ENCODE measurements around the gene CEP350. TPM values are rescaled to one million over a fixed set of nuclear protein-coding genes. Genes with fewer than 3 reads are reported as not detected.
"Not testable (repeated sequence)": the region's sequence is repeated elsewhere in the genome, so short reads cannot be mapped to it uniquely, and the experiment has no call there.

CEP350 gene
- total RNA-seq, 1 donor from 2014 or later, result 39.2 TPM

DNA sequence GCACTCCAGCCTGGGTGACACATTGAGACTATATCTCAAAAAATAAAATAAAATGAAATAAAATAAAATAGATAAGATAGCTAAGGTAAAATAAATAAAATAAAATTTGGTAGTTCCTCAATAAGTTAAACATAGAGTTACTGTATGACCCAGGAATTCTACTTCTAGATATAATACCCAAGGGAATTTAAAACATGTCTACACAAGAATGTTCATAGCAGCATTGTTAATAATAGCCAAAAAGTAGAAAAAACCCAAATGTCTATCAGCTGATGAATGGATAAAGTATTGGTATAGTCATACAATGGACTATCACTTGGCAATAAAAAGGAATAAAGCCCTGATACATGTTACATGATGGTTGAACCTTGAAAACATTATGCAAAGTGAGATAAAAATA is 47.8 kb downstream of the CEP350 start:
- Mint-ChIP-seq H3K4me1 (ENCODE audit: unreplicated experiment) (no peaks in the 10 kb centered on the region), H3K36me3 (ENCODE audit: low read depth, unreplicated experiment) (peaks cover 15% of the 10 kb centered on the region), H3K27ac (ENCODE audit: unreplicated experiment) (no peak overlapping the region), H3K4me3 (ENCODE audit: unreplicated experiment) (no peak overlapping the region), H3K9me3 (ENCODE audit: unreplicated experiment) (no peaks in the 10 kb centered on the region), H3K27me3 (ENCODE audit: unreplicated experiment) (no peaks in the 10 kb centered on the region)
- TF ChIP-seq, protein P1, sequence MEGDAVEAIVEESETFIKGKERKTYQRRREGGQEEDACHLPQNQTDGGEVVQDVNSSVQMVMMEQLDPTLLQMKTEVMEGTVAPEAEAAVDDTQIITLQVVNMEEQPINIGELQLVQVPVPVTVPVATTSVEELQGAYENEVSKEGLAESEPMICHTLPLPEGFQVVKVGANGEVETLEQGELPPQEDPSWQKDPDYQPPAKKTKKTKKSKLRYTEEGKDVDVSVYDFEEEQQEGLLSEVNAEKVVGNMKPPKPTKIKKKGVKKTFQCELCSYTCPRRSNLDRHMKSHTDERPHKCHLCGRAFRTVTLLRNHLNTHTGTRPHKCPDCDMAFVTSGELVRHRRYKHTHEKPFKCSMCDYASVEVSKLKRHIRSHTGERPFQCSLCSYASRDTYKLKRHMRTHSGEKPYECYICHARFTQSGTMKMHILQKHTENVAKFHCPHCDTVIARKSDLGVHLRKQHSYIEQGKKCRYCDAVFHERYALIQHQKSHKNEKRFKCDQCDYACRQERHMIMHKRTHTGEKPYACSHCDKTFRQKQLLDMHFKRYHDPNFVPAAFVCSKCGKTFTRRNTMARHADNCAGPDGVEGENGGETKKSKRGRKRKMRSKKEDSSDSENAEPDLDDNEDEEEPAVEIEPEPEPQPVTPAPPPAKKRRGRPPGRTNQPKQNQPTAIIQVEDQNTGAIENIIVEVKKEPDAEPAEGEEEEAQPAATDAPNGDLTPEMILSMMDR (IDR thresholded peaks at IDR 0.05; ENCODE audit: unreplicated experiment), result no peak
- no peak for DNase-seq (ENCODE audit: low spot score)

DNA sequence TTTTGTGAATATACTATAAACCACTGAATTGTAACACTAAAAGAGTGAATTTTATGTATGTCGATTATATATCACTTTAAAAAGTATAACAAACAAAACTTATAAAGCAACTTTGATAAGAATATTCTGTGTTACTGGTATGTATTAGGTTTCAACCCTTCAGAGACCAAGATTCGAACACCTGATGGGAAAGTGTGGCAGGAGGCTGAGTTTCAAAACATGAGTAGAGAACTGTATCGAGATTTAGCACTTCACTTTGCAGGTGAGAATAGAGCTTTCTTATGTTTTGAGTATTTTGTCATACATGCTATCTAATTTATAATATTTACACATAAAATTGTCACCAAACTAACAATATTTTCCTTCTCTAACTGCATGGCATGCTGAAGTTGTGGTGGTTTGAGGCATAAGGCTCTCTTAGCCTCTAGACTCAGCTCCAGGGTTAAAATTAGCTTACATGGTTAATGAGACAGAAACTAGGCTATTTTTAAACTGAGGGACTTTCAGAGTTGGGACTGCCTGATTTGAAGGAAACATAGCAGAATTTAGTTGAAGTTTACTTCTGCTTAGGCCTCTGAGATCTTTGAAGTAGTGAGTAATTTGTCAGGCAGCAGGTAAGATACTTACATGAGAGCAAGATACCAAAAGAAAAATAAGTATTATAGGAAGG is 48.6 kb downstream of the CEP350 start:
- peaks cover 16% of the 10 kb centered on the region for H3K36me3 Mint-ChIP-seq (ENCODE audit: low read depth, unreplicated experiment)
- H3K4me3 Mint-ChIP-seq (ENCODE audit: unreplicated experiment), result no peak overlapping the region
- no peaks in the 10 kb centered on the region for H3K4me1 Mint-ChIP-seq (ENCODE audit: unreplicated experiment)
- no peak overlapping the region for H3K27ac Mint-ChIP-seq (ENCODE audit: unreplicated experiment)
- TF ChIP-seq, protein P1 (IDR thresholded peaks at IDR 0.05; ENCODE audit: unreplicated experiment), result no peak
- no peak for DNase-seq (ENCODE audit: low spot score)
- H3K27me3 Mint-ChIP-seq (ENCODE audit: unreplicated experiment), result no peaks in the 10 kb centered on the region
- no peaks in the 10 kb centered on the region for H3K9me3 Mint-ChIP-seq (ENCODE audit: unreplicated experiment)

DNA sequence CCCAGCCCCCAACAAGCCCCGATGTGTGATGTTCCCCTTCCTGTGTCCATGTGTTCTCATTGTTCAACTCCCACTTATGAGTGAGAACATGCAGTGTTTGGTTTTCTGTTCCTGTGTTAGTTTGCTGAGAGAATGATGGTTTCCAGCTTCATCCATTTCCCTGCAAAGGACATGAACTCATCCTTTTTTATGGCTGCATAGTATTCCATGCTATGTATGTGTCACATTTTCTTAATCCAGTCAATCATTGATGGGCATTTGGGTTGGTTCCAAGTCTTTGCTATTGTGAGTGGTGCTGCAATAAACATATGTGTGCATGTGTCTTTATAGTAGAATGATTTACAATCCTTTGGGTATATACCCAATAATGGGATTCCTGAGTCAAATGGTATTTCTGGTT is 52.2 kb downstream of the CEP350 start:
- H3K27ac Mint-ChIP-seq (ENCODE audit: unreplicated experiment); H3K4me1 Mint-ChIP-seq (ENCODE audit: unreplicated experiment); DNase-seq (ENCODE audit: low spot score); H3K4me3 Mint-ChIP-seq (ENCODE audit: unreplicated experiment); H3K9me3 Mint-ChIP-seq (ENCODE audit: unreplicated experiment); H3K27me3 Mint-ChIP-seq (ENCODE audit: unreplicated experiment): not testable (repeated sequence)
- peaks cover 16% of the 10 kb centered on the region for H3K36me3 Mint-ChIP-seq (ENCODE audit: low read depth, unreplicated experiment)

DNA sequence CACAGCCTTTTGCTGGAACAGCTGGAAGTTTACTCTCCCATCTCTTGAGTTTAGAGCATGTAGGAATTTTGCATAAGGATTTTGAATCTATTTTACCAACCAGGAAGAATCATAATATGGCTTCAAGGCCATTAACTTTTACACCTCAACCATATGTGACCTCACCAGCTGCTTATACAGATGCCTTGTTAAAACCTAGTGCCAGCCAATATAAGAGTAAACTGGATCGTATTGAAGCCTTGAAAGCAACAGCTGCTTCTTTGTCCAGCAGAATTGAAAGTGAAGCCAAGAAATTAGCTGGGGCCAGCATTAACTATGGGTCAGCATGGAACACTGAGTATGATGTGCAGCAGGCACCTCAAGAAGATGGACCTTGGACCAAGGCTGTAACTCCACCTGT is 65.4 kb downstream of the CEP350 start:
- no peak overlapping the region for H3K4me3 Mint-ChIP-seq (ENCODE audit: unreplicated experiment)
- DNase-seq (ENCODE audit: low spot score), result no peak
- no peak overlapping the region for H3K27ac Mint-ChIP-seq (ENCODE audit: unreplicated experiment)
- TF ChIP-seq, protein P1 (IDR thresholded peaks at IDR 0.05; ENCODE audit: unreplicated experiment), result no peak
- H3K36me3 Mint-ChIP-seq (ENCODE audit: low read depth, unreplicated experiment), result peaks cover 30% of the 10 kb centered on the region
- H3K4me1 Mint-ChIP-seq (ENCODE audit: unreplicated experiment), result no peaks in the 10 kb centered on the region
- H3K27me3 Mint-ChIP-seq (ENCODE audit: unreplicated experiment), result no peaks in the 10 kb centered on the region
- H3K9me3 Mint-ChIP-seq (ENCODE audit: unreplicated experiment), result no peaks in the 10 kb centered on the region

DNA sequence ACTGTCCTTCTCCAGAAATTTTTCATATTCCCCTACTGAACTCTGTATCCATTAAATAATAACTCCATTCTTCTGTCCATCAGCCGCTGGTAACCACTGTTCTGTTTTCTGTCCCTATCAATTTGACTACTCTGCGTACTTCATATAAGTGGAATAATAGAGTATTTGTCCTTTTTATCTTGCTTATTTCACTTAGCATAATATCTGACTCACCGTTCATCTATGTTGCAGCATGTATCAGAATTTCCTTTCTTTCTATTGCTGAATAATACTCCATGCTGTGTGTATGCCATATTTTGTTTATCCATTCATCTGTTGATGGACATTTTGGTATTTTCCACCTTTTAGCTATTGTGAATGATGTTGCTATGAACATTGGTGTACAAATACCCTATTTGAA is 71.9 kb downstream of the CEP350 start:
- H3K4me3 Mint-ChIP-seq (ENCODE audit: unreplicated experiment), result no peak overlapping the region
- no peaks in the 10 kb centered on the region for H3K4me1 Mint-ChIP-seq (ENCODE audit: unreplicated experiment)
- DNase-seq (ENCODE audit: low spot score), result no peak
- H3K27ac Mint-ChIP-seq (ENCODE audit: unreplicated experiment), result no peak overlapping the region
- TF ChIP-seq, protein P1 (IDR thresholded peaks at IDR 0.05; ENCODE audit: unreplicated experiment), result no peak
- no peaks in the 10 kb centered on the region for H3K27me3 Mint-ChIP-seq (ENCODE audit: unreplicated experiment)
- no peaks in the 10 kb centered on the region for H3K9me3 Mint-ChIP-seq (ENCODE audit: unreplicated experiment)
- peaks cover 28% of the 10 kb centered on the region for H3K36me3 Mint-ChIP-seq (ENCODE audit: low read depth, unreplicated experiment)

Measured in endothelial cell (in vitro differentiated cells).